Measurements from ENCODE around the gene PTPN22.
A peak's percentile ranks its signal among the peaks of the same experiment; 100 is the strongest.

The PTPN22 gene

GRCh38 chr1:113808450-113809195 is 62.9 kb downstream of the PTPN22 start:
- no peak for FAIRE-seq

GRCh38 chr1:113805639-113806038 is 65.9 kb downstream of the PTPN22 start:
- FAIRE-seq = no peak
- DNase-seq (ENCODE audit: extremely low spot score, insufficient read length, low read depth) = no peak

More at GRCh38 chr1:113808450-113809195, 62.9 kb downstream of the PTPN22 start:
- DNase-seq (ENCODE audit: extremely low spot score, insufficient read length, low read depth) = no peak

GRCh38 chr1:113805256-113805531 is 66.3 kb downstream of the PTPN22 start:
- FAIRE-seq (no peak), DNase-seq (ENCODE audit: extremely low spot score, insufficient read length, low read depth) (no peak)

GRCh38 chr1:113804421-113805255 is 66.9 kb downstream of the PTPN22 start:
- DNase-seq (ENCODE audit: extremely low spot score, insufficient read length, low read depth) = no peak
- FAIRE-seq = no peak

- DNase-seq (ENCODE audit: extremely low spot score, insufficient read length, low read depth) = no peak
- no peak for FAIRE-seq
These were observed 69.0 kb downstream of the PTPN22 start for GRCh38 chr1:113802367-113803007.

- no peak for FAIRE-seq
These were observed 71.0 kb downstream of the PTPN22 start for GRCh38 chr1:113800487-113800886.

GRCh38 chr1:113797472-113797871 is 74.0 kb downstream of the PTPN22 start:
- DNase-seq (ENCODE audit: extremely low spot score, insufficient read length, low read depth) (no peak), FAIRE-seq (no peak)

More at GRCh38 chr1:113800487-113800886, 71.0 kb downstream of the PTPN22 start:
- DNase-seq (ENCODE audit: extremely low spot score, insufficient read length, low read depth) = no peak

GRCh38 chr1:113793878-113794834 is 77.4 kb downstream of the PTPN22 start:
- FAIRE-seq (peak; percentile 26), DNase-seq (ENCODE audit: extremely low spot score, insufficient read length, low read depth) (no peak)

GRCh38 chr1:113792986-113793385 is 78.5 kb downstream of the PTPN22 start:
- DNase-seq (ENCODE audit: extremely low spot score, insufficient read length, low read depth) (no peak), FAIRE-seq (no peak)

- FAIRE-seq (no peak), DNase-seq (ENCODE audit: extremely low spot score, insufficient read length, low read depth) (no peak)
These were observed 79.0 kb downstream of the PTPN22 start for GRCh38 chr1:113792471-113792870.

- FAIRE-seq (no peak), DNase-seq (ENCODE audit: extremely low spot score, insufficient read length, low read depth) (no peak)
These were observed 82.7 kb downstream of the PTPN22 start for GRCh38 chr1:113788802-113789201.

GRCh38 chr1:113787663-113788062 is 83.8 kb downstream of the PTPN22 start:
- FAIRE-seq = no peak
- DNase-seq (ENCODE audit: extremely low spot score, insufficient read length, low read depth) = no peak

- DNase-seq (ENCODE audit: extremely low spot score, insufficient read length, low read depth) (no peak), FAIRE-seq (no peak)
These were observed 85.4 kb downstream of the PTPN22 start for GRCh38 chr1:113786069-113786468.

GRCh38 chr1:113784104-113784779 is 87.3 kb downstream of the PTPN22 start:
- DNase-seq (ENCODE audit: extremely low spot score, insufficient read length, low read depth) = no peak
- FAIRE-seq = peak; percentile 65

GRCh38 chr1:113783254-113784103 is 88.0 kb downstream of the PTPN22 start:
- FAIRE-seq (peak; percentile 73), DNase-seq (ENCODE audit: extremely low spot score, insufficient read length, low read depth) (no peak)

- DNase-seq (ENCODE audit: extremely low spot score, insufficient read length, low read depth) = no peak
- no peak for FAIRE-seq
These were observed 89.1 kb downstream of the PTPN22 start for GRCh38 chr1:113782406-113782805.

GRCh38 chr1:113780374-113781146 is 91.0 kb downstream of the PTPN22 start:
- FAIRE-seq (peak; percentile 26), DNase-seq (ENCODE audit: extremely low spot score, insufficient read length, low read depth) (no peak)

GRCh38 chr1:113779542-113779941 is 92.0 kb downstream of the PTPN22 start:
- FAIRE-seq (no peak), DNase-seq (ENCODE audit: extremely low spot score, insufficient read length, low read depth) (no peak)

Data from GM18507 (cell line).